Activated CD4-positive, alpha-beta memory T cell treated with anti-CD3 and anti-CD28 coated beads, Interleukin-2, amount 10 ng/mL, durations not matched to agents 7 days and 5 days (primary cell): ENCODE results near the gene HOXA10. TPM values are rescaled to one million over a fixed set of nuclear protein-coding genes. Genes with fewer than 3 reads are reported as not detected.

Source experiments
- CTCF ChIA-PET: fragments of 350-600 bp; sonication (Branson Sonifier 250); formaldehyde crosslinking; loops from one replicate; lab custom pipeline; 2021; ENCODE audit warnings: antibody characterized with exemption, inconsistent platforms; lab: Charles Lee
- POLR2A ChIA-PET: fragments of 350-600 bp; sonication (Branson Sonifier 250); formaldehyde crosslinking; loops from one replicate; lab custom pipeline; 2021; ENCODE audit warnings: antibody characterized with exemption; lab: Charles Lee
- DNase-seq: peaks from one replicate; pipeline ENCODE4 v3.0.0-alpha.2; 2020
- H3K27ac Mint-ChIP-seq: one replicate; pipeline ENCODE4 v1.8.0; 2021; ENCODE audit warnings: mild to moderate bottlenecking, mixed read lengths
- H3K27me3 Mint-ChIP-seq: one replicate; pipeline ENCODE4 v1.8.0; 2021; ENCODE audit warnings: mixed read lengths
- H3K36me3 Mint-ChIP-seq: one replicate; pipeline ENCODE4 v1.8.0; 2021; ENCODE audit warnings: low read depth, mixed read lengths
- H3K4me1 Mint-ChIP-seq: one replicate; pipeline ENCODE4 v1.8.0; 2021; ENCODE audit warnings: mixed read lengths
- H3K4me3 Mint-ChIP-seq: one replicate; pipeline ENCODE4 v1.8.0; 2021; ENCODE audit warnings: mild to moderate bottlenecking, mixed read lengths
- H3K9me3 Mint-ChIP-seq: one replicate; pipeline ENCODE4 v1.8.0; 2021; ENCODE audit warnings: mixed read lengths
- total RNA-seq, 2 experiments: library from RNA; stranded (reverse); gene quantifications; one replicate each; pipeline ENCODE4 v1.2.3, GENCODE V29; 2021

The HOXA10 gene
- total RNA-seq, 2 experiments from 2014 or later, result not detected

GRCh38 chr7:27210441-27211083 is 36.4 kb upstream of the HOXA10 start:
- Mint-ChIP-seq H3K36me3 (no peaks in the 10 kb centered on the region), H3K4me1 (peaks cover 2% of the 10 kb centered on the region), H3K27ac (no peak overlapping the region), H3K27me3 (peaks cover 90% of the 10 kb centered on the region), H3K9me3 (no peaks in the 10 kb centered on the region), H3K4me3 (no peak overlapping the region)
- ChIA-PET POLR2A (no interaction called here), CTCF (interaction anchor here (0.8 to 2.4 kb wide), 8 partner anchors 11 to 809 kb away, joined by 3 to 8 read pairs (median 4); no protein-coding TSS in a partner anchor)
- DNase-seq, result peak; percentile 37

GRCh38 chr7:27209933-27210440 is 35.9 kb upstream of the HOXA10 start:
- Mint-ChIP-seq H3K4me3 (no peak overlapping the region), H3K27ac (no peak overlapping the region)
- POLR2A ChIA-PET, result no interaction called here

DNA sequence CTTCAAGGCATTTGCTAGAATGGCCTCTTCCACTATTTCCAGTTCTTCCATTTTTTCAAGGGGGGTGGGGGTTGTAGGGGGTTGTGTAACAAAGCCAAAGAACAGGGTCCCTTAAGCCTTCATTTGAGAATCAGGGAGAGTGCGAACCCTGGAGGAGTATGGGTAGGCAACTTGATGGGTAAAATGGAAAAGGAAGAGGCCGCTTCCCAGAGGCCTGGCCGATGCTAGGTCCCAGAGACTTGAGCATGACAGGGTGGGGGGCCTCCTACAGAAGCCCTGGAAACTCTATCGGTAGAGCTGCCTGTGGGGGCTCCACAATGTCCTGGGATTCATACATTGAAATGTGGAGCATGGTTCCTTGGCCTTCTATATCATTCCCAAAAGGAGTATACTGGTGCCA is 34.9 kb upstream of the HOXA10 start:
- Mint-ChIP-seq H3K27me3 (peaks cover 91% of the 10 kb centered on the region), H3K4me1 (peaks cover 4% of the 10 kb centered on the region), H3K36me3 (no peaks in the 10 kb centered on the region), H3K4me3 (no peak overlapping the region), H3K9me3 (no peaks in the 10 kb centered on the region), H3K27ac (no peak overlapping the region)
- ChIA-PET CTCF (interaction anchor here (0.7 to 1.7 kb wide), 2 partner anchors 369 to 810 kb away, joined by 3 to 8 read pairs; no protein-coding TSS in a partner anchor), POLR2A (no interaction called here)
- no peak for DNase-seq

More at GRCh38 chr7:27209933-27210440, 35.9 kb upstream of the HOXA10 start:
- H3K27me3 Mint-ChIP-seq, result peaks cover 90% of the 10 kb centered on the region
- no peaks in the 10 kb centered on the region for H3K36me3 Mint-ChIP-seq
- H3K9me3 Mint-ChIP-seq, result no peaks in the 10 kb centered on the region
- DNase-seq, result no peak
- H3K4me1 Mint-ChIP-seq, result peaks cover 4% of the 10 kb centered on the region
- CTCF ChIA-PET, result interaction anchor here (0.9 to 2.4 kb wide), 5 partner anchors 13 to 809 kb away, joined by 3 to 8 read pairs (median 4); no protein-coding TSS in a partner anchor

GRCh38 chr7:27207348-27207985 is 33.3 kb upstream of the HOXA10 start:
- no peak for DNase-seq
- Mint-ChIP-seq H3K4me3 (no peak overlapping the region), H3K9me3 (no peaks in the 10 kb centered on the region), H3K27me3 (peaks cover 92% of the 10 kb centered on the region), H3K4me1 (peaks cover 6% of the 10 kb centered on the region), H3K36me3 (no peaks in the 10 kb centered on the region), H3K27ac (no peak overlapping the region)
- ChIA-PET POLR2A (no interaction called here), CTCF (interaction anchor here (1.0 kb wide), 1 partner anchor 11 kb away, joined by 5 read pairs; no protein-coding TSS in a partner anchor)

DNA sequence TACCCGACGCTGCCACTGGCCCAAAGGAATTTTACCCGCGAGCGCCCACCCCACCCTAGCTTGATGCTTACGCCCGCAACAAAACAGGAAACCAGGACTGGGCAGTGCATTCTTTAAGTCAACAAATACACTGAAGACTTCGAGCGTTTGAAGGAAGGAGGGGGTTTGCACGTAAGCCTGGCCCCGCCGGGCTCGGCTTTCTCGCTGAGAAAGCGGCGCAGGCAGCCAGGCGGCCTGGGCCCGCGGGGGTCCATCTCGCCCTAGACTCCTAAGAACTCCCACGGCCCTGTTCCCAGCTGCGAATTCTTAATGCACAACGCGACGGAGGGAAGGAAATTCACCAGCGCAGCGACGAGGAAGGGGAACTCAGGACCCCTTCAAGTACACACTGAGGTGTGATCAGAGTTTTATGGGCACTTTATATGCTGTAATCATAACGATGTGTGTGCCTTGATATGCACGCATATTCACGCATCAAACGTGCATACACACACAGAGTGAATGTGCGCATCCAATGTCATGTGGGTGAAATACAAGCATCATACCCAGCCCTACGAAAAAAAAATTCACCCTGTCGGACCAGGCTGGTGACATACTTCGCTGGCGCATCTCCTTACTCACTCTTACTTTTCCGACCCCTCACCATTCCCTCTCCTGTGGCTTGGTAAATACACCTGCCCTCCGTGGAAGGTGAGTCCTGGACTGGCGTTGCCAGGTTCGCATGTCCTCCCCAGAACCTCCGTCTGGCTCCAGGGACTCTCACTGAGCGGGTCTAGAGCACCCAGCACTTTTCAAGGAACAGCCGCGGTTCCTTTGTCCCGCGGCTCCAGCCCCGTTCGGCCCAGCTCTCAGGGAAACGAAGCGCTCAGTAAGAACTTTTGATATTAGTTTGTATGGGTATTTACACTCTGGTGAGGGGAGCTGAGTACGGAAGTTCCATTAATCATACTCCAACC is 31.5 kb upstream of the HOXA10 start:
- Mint-ChIP-seq H3K27ac (no peak overlapping the region), H3K36me3 (no peaks in the 10 kb centered on the region), H3K4me3 (no peak overlapping the region), H3K27me3 (peaks cover 94% of the 10 kb centered on the region), H3K9me3 (no peaks in the 10 kb centered on the region), H3K4me1 (peaks cover 24% of the 10 kb centered on the region)
- DNase-seq, result peak; percentile 9
- ChIA-PET CTCF (interaction anchor here (1.2 to 1.6 kb wide), 2 partner anchors 10 to 29 kb away, joined by 3 to 5 read pairs; no protein-coding TSS in a partner anchor), POLR2A (interaction anchor here (1.0 kb wide), 1 partner anchor 16 kb away, joined by 3 read pairs; no protein-coding TSS in a partner anchor)

DNA sequence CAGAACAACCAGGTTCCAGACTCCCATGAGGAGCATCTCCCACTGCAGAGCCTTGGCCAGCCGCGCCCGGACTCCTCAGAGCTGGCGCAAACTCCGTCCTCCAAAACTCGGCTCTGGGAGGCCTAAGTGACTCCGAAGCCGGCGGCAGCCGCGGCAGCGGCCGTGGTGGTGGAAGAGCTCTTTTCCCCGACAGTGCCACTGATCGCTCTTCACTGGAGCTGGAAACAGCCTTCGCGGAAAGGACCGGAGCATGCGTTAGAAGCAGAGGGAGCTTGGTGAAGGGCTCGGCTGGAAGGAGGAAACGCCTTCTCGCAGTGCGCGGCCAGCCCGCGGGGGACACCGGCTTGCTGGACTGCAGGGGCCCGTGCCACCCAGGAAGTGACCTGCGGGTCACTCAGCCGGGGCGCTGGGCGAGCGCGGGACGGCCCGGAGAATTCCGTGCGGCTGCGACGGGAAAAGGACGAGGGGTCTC is 30.8 kb upstream of the HOXA10 start:
- ChIA-PET POLR2A (interaction anchor here (1.0 to 1.3 kb wide), 2 partner anchors 15 to 38 kb away, joined by 3 read pairs; partner anchors contain the start of gene EVX1), CTCF (interaction anchor here (1.2 to 1.6 kb wide), 2 partner anchors 9 to 28 kb away, joined by 3 to 5 read pairs; no protein-coding TSS in a partner anchor)
- DNase-seq, result peak; percentile 12
- Mint-ChIP-seq H3K27me3 (peaks cover 91% of the 10 kb centered on the region), H3K4me3 (no peak overlapping the region), H3K9me3 (no peaks in the 10 kb centered on the region), H3K27ac (no peak overlapping the region), H3K4me1 (peaks cover 28% of the 10 kb centered on the region), H3K36me3 (no peaks in the 10 kb centered on the region)

- Mint-ChIP-seq H3K9me3 (no peaks in the 10 kb centered on the region), H3K36me3 (no peaks in the 10 kb centered on the region), H3K27me3 (peaks cover 87% of the 10 kb centered on the region), H3K4me3 (no peak overlapping the region), H3K27ac (no peak overlapping the region), H3K4me1 (peaks cover 29% of the 10 kb centered on the region)
- ChIA-PET POLR2A (interaction anchor here (1.3 kb wide), 1 partner anchor 38 kb away, joined by 3 read pairs; the partner anchor contains the start of gene EVX1), CTCF (interaction anchor here (1.2 to 1.6 kb wide), 2 partner anchors 8 to 27 kb away, joined by 3 to 5 read pairs; no protein-coding TSS in a partner anchor)
- peak; percentile 5 for DNase-seq
Measured at GRCh38 chr7:27203964-27204594, 30.0 kb upstream of the HOXA10 start.

DNA sequence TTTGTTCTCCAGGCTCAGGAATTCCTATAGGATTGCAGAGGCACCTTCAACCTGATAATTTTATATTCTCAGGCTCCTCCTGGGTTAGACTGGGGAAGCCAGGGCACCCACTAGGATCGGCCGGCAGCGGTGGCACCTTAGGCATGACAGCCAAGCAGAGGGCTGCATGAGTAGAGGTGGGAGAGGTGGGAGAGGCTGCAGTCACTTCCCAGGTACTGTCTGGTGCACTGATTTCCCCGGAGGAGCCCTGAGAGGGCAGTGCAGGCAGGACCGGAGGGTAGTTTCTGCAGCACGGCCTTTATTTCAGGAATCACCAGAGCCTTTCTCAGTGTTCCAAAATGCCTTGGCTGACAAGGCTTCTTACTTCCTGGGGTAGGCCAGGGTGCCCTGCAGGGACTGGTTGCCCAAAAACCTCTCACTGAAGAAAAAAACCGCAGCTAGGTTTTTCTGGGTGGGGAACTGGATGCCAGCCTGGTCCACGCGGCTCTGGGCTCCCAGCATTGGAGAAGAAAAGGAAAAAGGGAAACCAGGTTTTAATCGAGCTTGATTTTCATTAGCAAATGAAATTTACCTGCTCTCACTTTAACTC is 29.3 kb upstream of the HOXA10 start:
- DNase-seq, result peak; percentile 5
- H3K4me1 Mint-ChIP-seq, result peaks cover 31% of the 10 kb centered on the region
- no peak overlapping the region for H3K4me3 Mint-ChIP-seq
- POLR2A ChIA-PET, result no interaction called here
- CTCF ChIA-PET, result interaction anchor here (1.0 to 1.4 kb wide), 2 partner anchors 8 to 24 kb away, joined by 3 to 8 read pairs; no protein-coding TSS in a partner anchor
- no peak overlapping the region for H3K27ac Mint-ChIP-seq
- H3K27me3 Mint-ChIP-seq, result peaks cover 88% of the 10 kb centered on the region
- H3K9me3 Mint-ChIP-seq, result no peaks in the 10 kb centered on the region
- no peaks in the 10 kb centered on the region for H3K36me3 Mint-ChIP-seq

GRCh38 chr7:27202862-27203134 is 28.7 kb upstream of the HOXA10 start:
- H3K27ac Mint-ChIP-seq, result no peak overlapping the region
- H3K27me3 Mint-ChIP-seq, result peaks cover 89% of the 10 kb centered on the region
- peak; percentile 8 for DNase-seq
- no peaks in the 10 kb centered on the region for H3K9me3 Mint-ChIP-seq
- H3K36me3 Mint-ChIP-seq, result no peaks in the 10 kb centered on the region
- CTCF ChIA-PET, result interaction anchor here (1.0 to 1.4 kb wide), 2 partner anchors 9 to 23 kb away, joined by 3 to 8 read pairs; no protein-coding TSS in a partner anchor
- H3K4me1 Mint-ChIP-seq, result peaks cover 35% of the 10 kb centered on the region
- H3K4me3 Mint-ChIP-seq, result no peak overlapping the region
- POLR2A ChIA-PET, result no interaction called here

- H3K36me3 Mint-ChIP-seq, result no peaks in the 10 kb centered on the region
- POLR2A ChIA-PET, result no interaction called here
- no peak overlapping the region for H3K27ac Mint-ChIP-seq
- peaks cover 90% of the 10 kb centered on the region for H3K27me3 Mint-ChIP-seq
- CTCF ChIA-PET, result interaction anchor here (1.0 to 1.4 kb wide), 2 partner anchors 9 to 23 kb away, joined by 3 to 8 read pairs; no protein-coding TSS in a partner anchor
- no peaks in the 10 kb centered on the region for H3K9me3 Mint-ChIP-seq
- peaks cover 35% of the 10 kb centered on the region for H3K4me1 Mint-ChIP-seq
- DNase-seq, result peak; percentile 6
- no peak overlapping the region for H3K4me3 Mint-ChIP-seq
Measured at GRCh38 chr7:27202018-27202861, 28.1 kb upstream of the HOXA10 start.

- Mint-ChIP-seq H3K27ac (no peak overlapping the region), H3K9me3 (no peaks in the 10 kb centered on the region), H3K36me3 (no peaks in the 10 kb centered on the region), H3K4me3 (peak overlapping the region; percentile 17), H3K27me3 (peaks cover 88% of the 10 kb centered on the region), H3K4me1 (peaks cover 35% of the 10 kb centered on the region)
- CTCF ChIA-PET, result no interaction called here
- POLR2A ChIA-PET, result no interaction called here
- DNase-seq, result no peak
Measured at GRCh38 chr7:27201580-27202017, 27.5 kb upstream of the HOXA10 start.
